GM23338 (cell line): ENCODE measurements around the gene CUEDC1. TPM values are rescaled to one million over a fixed set of nuclear protein-coding genes. Genes with fewer than 3 reads are reported as not detected.

Experiments
- ATAC-seq: fragments of 200-7000 bp; cut with Tn5 transposase; 3 replicates; pipeline ENCODE4 v1.9.1; 2020
- DNase-seq: peaks from one replicate; pipeline ENCODE4 v3.0.0-alpha.2; 2015; ENCODE audit warnings: low spot score
- H2AFZ ChIP-seq: fragments of 200-600 bp; sonication (generic); 2 replicates; pipeline ENCODE4 v1.8.0; 2016; ENCODE audit warnings: antibody characterized with exemption, mild to moderate bottlenecking, moderate library complexity
- H3F3A ChIP-seq: fragments of 200-600 bp; sonication (generic); replicated peaks from 2 replicates; pipeline ENCODE4 v1.8.0; 2017; ENCODE audit warnings: antibody characterized with exemption, mixed run types, low read depth
- H3K27ac ChIP-seq: fragments of 200-600 bp; sonication (generic); 2 replicates; pipeline ENCODE4 v1.6.1; 2016; ENCODE audit warnings: low read depth
- H3K27me3 ChIP-seq: fragments of 200-600 bp; sonication (generic); 2 replicates; pipeline ENCODE4 v1.8.0; 2016; ENCODE audit warnings: mild to moderate bottlenecking, mixed run types, moderate library complexity; ENCODE audit not compliant: insufficient read depth
- H3K36me3 ChIP-seq: fragments of 200-600 bp; sonication (generic); 2 replicates; pipeline ENCODE4 v1.8.0; 2016; ENCODE audit warnings: mild to moderate bottlenecking; ENCODE audit not compliant: insufficient read depth
- H3K4me1 ChIP-seq: fragments of 200-600 bp; sonication (generic); 2 replicates; pipeline ENCODE4 v1.8.0; 2016; ENCODE audit warnings: mild to moderate bottlenecking, moderate library complexity; ENCODE audit not compliant: insufficient read depth
- H3K4me2 ChIP-seq: fragments of 200-600 bp; sonication (generic); 2 replicates; pipeline ENCODE4 v1.7.1; 2017; ENCODE audit warnings: mixed run types
- H3K4me3 ChIP-seq: fragments of 200-600 bp; sonication (generic); 2 replicates; pipeline ENCODE4 v1.6.1; 2016; ENCODE audit warnings: mixed run types
- H3K79me2 ChIP-seq: fragments of 200-600 bp; sonication (generic); replicated peaks from 2 replicates; pipeline ENCODE4 v1.8.0; 2017; ENCODE audit warnings: mild to moderate bottlenecking; ENCODE audit not compliant: insufficient read depth
- H3K9me2 ChIP-seq: fragments of 200-600 bp; sonication (generic); 2 replicates; pipeline ENCODE4 v1.8.0; 2017; ENCODE audit not compliant: insufficient read depth
- H4K20me1 ChIP-seq: fragments of 200-600 bp; sonication (generic); replicated peaks from 2 replicates; pipeline ENCODE4 v1.8.0; 2017; ENCODE audit warnings: mild to moderate bottlenecking; ENCODE audit not compliant: insufficient read depth
- H3K27ac Mint-ChIP-seq: 2 replicates; pipeline ENCODE4 v1.8.0; 2020; ENCODE audit warnings: inconsistent platforms, mild to moderate bottlenecking, moderate library complexity, mixed read lengths
- H3K27me3 Mint-ChIP-seq: 3 replicates; pipeline ENCODE4 v1.8.0; 2022; ENCODE audit warnings: low read depth, mild to moderate bottlenecking, moderate library complexity, mixed read lengths, inconsistent platforms; ENCODE audit not compliant: insufficient read depth, poor library complexity
- H3K36me3 Mint-ChIP-seq: 3 replicates; pipeline ENCODE4 v1.8.0; 2021; ENCODE audit warnings: low read depth, mild to moderate bottlenecking, inconsistent platforms, moderate library complexity, mixed read lengths
- H3K4me1 Mint-ChIP-seq: 3 replicates; pipeline ENCODE4 v1.8.0; 2020; ENCODE audit warnings: mild to moderate bottlenecking, inconsistent platforms, mixed read lengths
- H3K4me3 Mint-ChIP-seq: 3 replicates; pipeline ENCODE4 v1.8.0; 2021; ENCODE audit warnings: moderate library complexity, mild to moderate bottlenecking, inconsistent platforms, mixed read lengths
- H3K9me3 Mint-ChIP-seq: 3 replicates; pipeline ENCODE4 v1.8.0; 2020; ENCODE audit warnings: moderate library complexity, mild to moderate bottlenecking, inconsistent platforms, mixed read lengths
- CREB1 ChIP-seq: fragments of 250-450 bp; sonication (Bioruptor Pico); IDR thresholded peaks from 2 replicates; pipeline ENCODE4 v1.5.0; 2020; ENCODE audit warnings: low read depth, mild to moderate bottlenecking, moderate library complexity
- ETS1 ChIP-seq: IDR thresholded peaks from 2 replicates; pipeline ENCODE4 v1.6.1; 2016; ENCODE audit warnings: antibody characterized with exemption
- EZH2 ChIP-seq: fragments of 200-600 bp; sonication (generic); IDR thresholded peaks from one replicate; pipeline ENCODE4 v1.8.0; 2017; ENCODE audit warnings: antibody characterized with exemption, mild to moderate bottlenecking, low read depth; ENCODE audit not compliant: unreplicated experiment
- JUNB ChIP-seq: IDR thresholded peaks from one replicate; pipeline ENCODE4 v1.6.1; 2016; ENCODE audit warnings: antibody characterized with exemption; ENCODE audit not compliant: unreplicated experiment
- NANOG ChIP-seq: IDR thresholded peaks from 2 replicates; pipeline ENCODE4 v1.6.1; 2016; ENCODE audit warnings: antibody characterized with exemption, borderline replicate concordance
- REST ChIP-seq: IDR thresholded peaks from one replicate; pipeline ENCODE4 v1.6.1; 2018; ENCODE audit warnings: antibody characterized with exemption; ENCODE audit not compliant: unreplicated experiment
- STAT1 ChIP-seq: IDR thresholded peaks from one replicate; pipeline ENCODE4 v1.6.1; 2016; ENCODE audit warnings: antibody characterized with exemption; ENCODE audit not compliant: unreplicated experiment
- ZNF114 ChIP-seq: fragments of 250-450 bp; sonication (Bioruptor Pico); IDR thresholded peaks from 2 replicates; pipeline ENCODE4 v1.5.0; 2020; ENCODE audit warnings: mild to moderate bottlenecking, moderate library complexity
- ZNF462 ChIP-seq: fragments of 250-450 bp; sonication (Bioruptor Pico); IDR thresholded peaks from 2 replicates; pipeline ENCODE4 v1.5.0; 2020; ENCODE audit warnings: mild to moderate bottlenecking, moderate library complexity
- polyA plus RNA-seq: library from polyadenylated mRNA; unstranded; fragments of >200 nt; fragmentation: Nextera tagmentation; extraction: Ambion mirVana; gene quantifications from 2 replicates; pipeline ENCODE4 v1.2.1, GENCODE V29; 2016
- total RNA-seq: library from RNA; depleted of rRNA; stranded (reverse); fragments of >200 nt; shearing (Covaris generic); gene quantifications from 2 replicates; pipeline ENCODE4 v1.2.3, GENCODE V29; 2014

CUEDC1 gene
- total and polyA plus RNA-seq, 2 experiments from 2014 or later = 3.0 to 7.7 TPM

- TF ChIP-seq REST (no peak), CREB1 (no peak), NANOG (no peak)
These were observed 29.9 kb upstream of the CUEDC1 start (continued) for GRCh38 chr17:57984936-57985674.

GRCh38 chr17:57984261-57984890 lies 29.2 kb upstream of the CUEDC1 start:
- H3K4me2 ChIP-seq = no peak overlapping the region
- H4K20me1 ChIP-seq = peaks cover 24% of the 10 kb centered on the region
- Mint-ChIP-seq H3K4me1 (peaks cover 39% of the 10 kb centered on the region), H3K27me3 (peaks cover 12% of the 10 kb centered on the region), H3K4me3 (no peak overlapping the region), H3K36me3 (peaks cover 25% of the 10 kb centered on the region; the same call in 2 of the 3 replicates), H3K9me3 (no peaks in the 10 kb centered on the region; the same call in 2 of the 3 replicates), H3K27ac (no peak overlapping the region; the same call in 1 of the 2 replicates)
- H3K36me3 ChIP-seq = peaks cover 11% of the 10 kb centered on the region; the same call in 1 of the 2 replicates
- H3K4me1 ChIP-seq = peaks cover 15% of the 10 kb centered on the region
- no peaks in the 10 kb centered on the region for H3K27me3 ChIP-seq
- no peak for ATAC-seq
- no peak overlapping the region for H3K27ac ChIP-seq
- no peak overlapping the region for H2AFZ ChIP-seq
- DNase-seq = no peak
- peaks cover 71% of the 10 kb centered on the region for H3K79me2 ChIP-seq
- no peak overlapping the region for H3K4me3 ChIP-seq
- H3K9me2 ChIP-seq = no peaks in the 10 kb centered on the region
- H3F3A ChIP-seq = peaks cover 9% of the 10 kb centered on the region
- TF ChIP-seq REST (no peak), STAT1 (no peak), JUNB (no peak), ZNF462 (CRISPR knock-in tag) (no peak), EZH2 (no peak), ETS1 (no peak), ZNF114 (CRISPR knock-in tag) (no peak)
